HG03108 (cell line): Measurements from ENCODE around the gene SENP6.
"Not testable (repeated sequence)": the region's sequence is repeated elsewhere in the genome, so short reads cannot be mapped to it uniquely, and the experiment has no call there.

Experiments used
- ATAC-seq: cut with Tn5 transposase; IDR thresholded peaks from one replicate; pipeline ENCODE4 v1.9.1; 2021; ENCODE audit warnings: moderate library complexity; ENCODE audit not compliant: unreplicated experiment

The SENP6 gene

GRCh38 chr6:75608956-75609533 is 7.4 kb downstream of the SENP6 start:
- no peak for ATAC-seq

- ATAC-seq: no peak
These were observed 8.2 kb downstream of the SENP6 start for GRCh38 chr6:75609639-75610590.

- ATAC-seq: no peak
These were observed 9.5 kb downstream of the SENP6 start for GRCh38 chr6:75611011-75611701.

GRCh38 chr6:75611702-75612375 is 10.2 kb downstream of the SENP6 start:
- ATAC-seq: peak; percentile 46

GRCh38 chr6:75612434-75612833 is 10.8 kb downstream of the SENP6 start:
- peak; percentile 16 for ATAC-seq

GRCh38 chr6:75613056-75613501 is 11.4 kb downstream of the SENP6 start:
- no peak for ATAC-seq

- ATAC-seq: no peak
These were observed 16.8 kb downstream of the SENP6 start for GRCh38 chr6:75618437-75618836.

- no peak for ATAC-seq
These were observed 17.7 kb downstream of the SENP6 start for GRCh38 chr6:75619230-75619899.

GRCh38 chr6:75620381-75621304 is 19.0 kb downstream of the SENP6 start:
- no peak for ATAC-seq

GRCh38 chr6:75621846-75622245 is 20.2 kb downstream of the SENP6 start:
- no peak for ATAC-seq

GRCh38 chr6:75623491-75623890 is 21.8 kb downstream of the SENP6 start:
- no peak for ATAC-seq

- no peak for ATAC-seq
These were observed 22.7 kb downstream of the SENP6 start for GRCh38 chr6:75624335-75624734.

- ATAC-seq: no peak
These were observed 23.3 kb downstream of the SENP6 start for GRCh38 chr6:75624988-75625387.

GRCh38 chr6:75626561-75626960 is 24.9 kb downstream of the SENP6 start:
- ATAC-seq: no peak

- not testable (repeated sequence) for ATAC-seq
These were observed 26.0 kb downstream of the SENP6 start for GRCh38 chr6:75627708-75628107.

- no peak for ATAC-seq
These were observed 30.4 kb downstream of the SENP6 start for GRCh38 chr6:75631859-75632635.

GRCh38 chr6:75633045-75633444 is 31.4 kb downstream of the SENP6 start:
- ATAC-seq: no peak

- no peak for ATAC-seq
These were observed 40.6 kb downstream of the SENP6 start for GRCh38 chr6:75642311-75642710.

- no peak for ATAC-seq
These were observed 41.5 kb downstream of the SENP6 start for GRCh38 chr6:75643173-75643572.
